Right atrium auricular region (tissue), 2 donors: ENCODE results near the gene KCNC4. TPM values are rescaled to one million over a fixed set of nuclear protein-coding genes. Genes with fewer than 3 reads are reported as not detected.

Experiments used
- DNase-seq: peaks from one replicate; pipeline ENCODE4 v3.0.0-alpha.2; 2019; ENCODE audit warnings: low spot score
- H3K27ac ChIP-seq, 2 donors: fragments of 200-600 bp; sonication (generic); 1 replicate in 1 of 2; 2 replicates in 1 of 2; pipeline ENCODE4 v1.5.1; 2016 to 2019
- H3K27me3 ChIP-seq, 2 donors: fragments of 200-600 bp; sonication (generic); one replicate each; pipeline versions ENCODE4 v1.5.1 to v1.6.0; 2017 to 2019
- H3K36me3 ChIP-seq: fragments of 200-600 bp; sonication (generic); one replicate; pipeline ENCODE4 v1.5.1; 2016
- H3K4me1 ChIP-seq, 2 donors: fragments of 200-600 bp; sonication (generic); one replicate each; pipeline versions ENCODE4 v1.5.1 to v1.6.0; 2017 to 2019
- H3K4me3 ChIP-seq, 2 donors: fragments of 200-600 bp; sonication (generic); 1 replicate in 1 of 2; 2 replicates in 1 of 2; pipeline ENCODE4 v1.5.1; 2017 to 2019; ENCODE audit warnings: mild to moderate bottlenecking in 1 of 2, moderate library complexity in 1 of 2
- H3K9me3 ChIP-seq, 2 donors: fragments of 200-600 bp; sonication (generic); one replicate each; pipeline ENCODE4 v1.5.1; 2019
- total RNA-seq, 2 donors: library from RNA; depleted of rRNA; stranded (reverse); fragments of >200 nt; gene quantifications; one replicate each; pipeline ENCODE4 v1.1.0, GENCODE V29; 2016
- TF ChIP-seq, protein P1 (sequence below), 2 donors: fragments of 200-600 bp; sonication (generic); IDR thresholded peaks; one replicate each; pipeline ENCODE4 v1.5.1; 2019; ENCODE audit warnings: antibody characterized with exemption in 2 of 2

KCNC4 gene
- total RNA-seq, 2 donors from 2014 or later: 4.2 to 9.1 TPM

GRCh38 chr1:110230381-110231199 is 20.5 kb downstream of the KCNC4 start:
- H3K27ac ChIP-seq: no peak overlapping the region

DNA sequence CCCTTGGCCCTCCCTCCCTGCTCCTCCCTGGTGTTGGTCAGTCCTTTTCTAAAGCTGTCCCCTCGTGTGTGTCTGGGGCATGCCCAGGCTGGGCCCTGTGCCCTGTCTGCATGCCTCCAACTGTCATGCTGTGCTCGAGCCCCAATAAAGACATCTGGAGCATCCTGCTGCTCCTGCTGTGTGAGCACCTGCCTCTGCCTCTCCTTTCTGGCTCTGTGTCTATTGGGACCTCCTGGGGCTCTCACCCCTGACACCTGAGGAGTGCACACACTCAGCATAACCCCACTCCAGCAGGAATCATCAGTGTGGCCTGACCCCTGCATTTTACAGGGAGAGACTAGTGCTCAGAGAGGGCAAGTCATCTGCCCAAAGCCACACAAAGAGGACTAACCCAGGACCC is 23.7 kb downstream of the KCNC4 start:
- peaks cover 8% of the 10 kb centered on the region for H3K36me3 ChIP-seq

More at GRCh38 chr1:110230381-110231199, 20.5 kb downstream of the KCNC4 start:
- Histone ChIP-seq H3K27me3 (no peaks in the 10 kb centered on the region), H3K9me3 (peaks cover 3 to 9% of the 10 kb centered on the region in 2 donors), H3K36me3 (peaks cover 8% of the 10 kb centered on the region), H3K4me1 (peaks cover 0 to 8% of the 10 kb centered on the region in 2 donors), H3K4me3 (no peak overlapping the region)
- no peak for DNase-seq
- TF ChIP-seq, protein P1, sequence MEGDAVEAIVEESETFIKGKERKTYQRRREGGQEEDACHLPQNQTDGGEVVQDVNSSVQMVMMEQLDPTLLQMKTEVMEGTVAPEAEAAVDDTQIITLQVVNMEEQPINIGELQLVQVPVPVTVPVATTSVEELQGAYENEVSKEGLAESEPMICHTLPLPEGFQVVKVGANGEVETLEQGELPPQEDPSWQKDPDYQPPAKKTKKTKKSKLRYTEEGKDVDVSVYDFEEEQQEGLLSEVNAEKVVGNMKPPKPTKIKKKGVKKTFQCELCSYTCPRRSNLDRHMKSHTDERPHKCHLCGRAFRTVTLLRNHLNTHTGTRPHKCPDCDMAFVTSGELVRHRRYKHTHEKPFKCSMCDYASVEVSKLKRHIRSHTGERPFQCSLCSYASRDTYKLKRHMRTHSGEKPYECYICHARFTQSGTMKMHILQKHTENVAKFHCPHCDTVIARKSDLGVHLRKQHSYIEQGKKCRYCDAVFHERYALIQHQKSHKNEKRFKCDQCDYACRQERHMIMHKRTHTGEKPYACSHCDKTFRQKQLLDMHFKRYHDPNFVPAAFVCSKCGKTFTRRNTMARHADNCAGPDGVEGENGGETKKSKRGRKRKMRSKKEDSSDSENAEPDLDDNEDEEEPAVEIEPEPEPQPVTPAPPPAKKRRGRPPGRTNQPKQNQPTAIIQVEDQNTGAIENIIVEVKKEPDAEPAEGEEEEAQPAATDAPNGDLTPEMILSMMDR (IDR thresholded peaks at IDR 0.05): no peak

GRCh38 chr1:110234691-110235090 is 24.6 kb downstream of the KCNC4 start:
- peaks cover 0 to 8% of the 10 kb centered on the region in 2 donors for H3K4me1 ChIP-seq
- H3K27me3 ChIP-seq: no peaks in the 10 kb centered on the region
- H3K9me3 ChIP-seq: peaks cover 3 to 9% of the 10 kb centered on the region in 2 donors
- TF ChIP-seq, protein P1 (IDR thresholded peaks at IDR 0.05): no peak
- H3K27ac ChIP-seq: no peak overlapping the region
- no peak for DNase-seq
- H3K4me3 ChIP-seq: no peak overlapping the region
- H3K36me3 ChIP-seq: peaks cover 8% of the 10 kb centered on the region

More for the DNA sequence above, 23.7 kb downstream of the KCNC4 start:
- TF ChIP-seq, protein P1 (IDR thresholded peaks at IDR 0.05): no peak
- Histone ChIP-seq H3K27me3 (no peaks in the 10 kb centered on the region), H3K4me3 (no peak overlapping the region), H3K27ac (no peak overlapping the region), H3K4me1 (peaks cover 0 to 8% of the 10 kb centered on the region in 2 donors), H3K9me3 (peaks cover 3 to 9% of the 10 kb centered on the region in 2 donors)
- DNase-seq: no peak

- H3K36me3 ChIP-seq: peaks cover 8% of the 10 kb centered on the region
- TF ChIP-seq, protein P1 (IDR thresholded peaks at IDR 0.05): no peak
- no peak for DNase-seq
Observed at GRCh38 chr1:110235181-110235833, 25.2 kb downstream of the KCNC4 start.

GRCh38 chr1:110235834-110236682 is 25.9 kb downstream of the KCNC4 start:
- TF ChIP-seq, protein P1 (IDR thresholded peaks at IDR 0.05): no peak
- H3K36me3 ChIP-seq: peaks cover 8% of the 10 kb centered on the region
- no peak overlapping the region for H3K4me3 ChIP-seq
- H3K27ac ChIP-seq: peak overlapping the region in 1 of 2 donors; percentile 24
- H3K4me1 ChIP-seq: peaks cover 0 to 8% of the 10 kb centered on the region in 2 donors
- H3K9me3 ChIP-seq: peaks cover 3 to 9% of the 10 kb centered on the region in 2 donors
- DNase-seq: no peak
- no peaks in the 10 kb centered on the region for H3K27me3 ChIP-seq

More at GRCh38 chr1:110235181-110235833, 25.2 kb downstream of the KCNC4 start:
- Histone ChIP-seq H3K4me1 (peaks cover 0 to 8% of the 10 kb centered on the region in 2 donors), H3K27me3 (no peaks in the 10 kb centered on the region), H3K4me3 (no peak overlapping the region), H3K27ac (peak overlapping the region in 1 of 2 donors; percentile 24), H3K9me3 (peaks cover 3 to 9% of the 10 kb centered on the region in 2 donors)
